B cell (primary cell): ENCODE data around the gene TAF11L4. TPM values are rescaled to one million over a fixed set of nuclear protein-coding genes. Genes with fewer than 3 reads are reported as not detected.
"Not testable (repeated sequence)": the region's sequence is repeated elsewhere in the genome, so short reads cannot be mapped to it uniquely, and the experiment has no call there.

Experiments
- ATAC-seq: fragments of 200-7000 bp; cut with Tn5 transposase; one replicate; pipeline ENCODE4 v1.10.0; 2021; ENCODE audit warnings: low read depth, mild to moderate bottlenecking, moderate number of reproducible peaks, moderate library complexity
- CTCF ChIA-PET: fragments of 350-600 bp; sonication (Branson Sonifier 250); formaldehyde crosslinking; loops from one replicate; lab custom pipeline; 2021; ENCODE audit warnings: antibody characterized with exemption, inconsistent platforms; lab: Charles Lee
- POLR2A ChIA-PET: fragments of 350-600 bp; sonication (Branson Sonifier 250); formaldehyde crosslinking; loops from one replicate; lab custom pipeline; 2021; ENCODE audit warnings: antibody characterized with exemption; lab: Charles Lee
- DNase-seq: peaks from one replicate; pipeline ENCODE4 v3.0.0; 2013
- H2AFZ ChIP-seq: 2 replicates; pipeline ENCODE4 v1.6.1; 2012; ENCODE audit warnings: mild to moderate bottlenecking, low read depth, low read length; ENCODE audit not compliant: insufficient read depth, poor library complexity, severe bottlenecking
- H3K27ac ChIP-seq, 2 donors: 1 replicate in 1 of 2; 2 replicates in 1 of 2; pipeline ENCODE4 v1.5.1; 2012 to 2013; ENCODE audit warnings: low read length in 2 of 2, mild to moderate bottlenecking in 2 of 2, moderate library complexity in 1 of 2
- H3K27me3 ChIP-seq, 4 experiments: fragments of 200-600 bp in 1 of 4; sonication (generic) in 1 of 4; replicated peaks in 1 of 4; 1 replicate in 2 of 4; 2 replicates in 2 of 4; pipeline versions ENCODE4 v1.6.1 to v1.7.0; 2013 to 2016; ENCODE audit warnings: low read length in 3 of 4, mild to moderate bottlenecking in 2 of 4, mixed read lengths in 1 of 4, moderate library complexity in 1 of 4; ENCODE audit not compliant: insufficient read depth in 4 of 4, control insufficient read depth in 3 of 4; ENCODE audit errors: control extremely low read depth in 1 of 4
- H3K36me3 ChIP-seq, 2 experiments: replicated peaks in 1 of 2; 1 replicate in 1 of 2; 2 replicates in 1 of 2; pipeline versions ENCODE4 v1.6.1 to v1.7.1; 2013; ENCODE audit warnings: low read length in 1 of 2; ENCODE audit not compliant: insufficient read depth in 2 of 2, control insufficient read depth in 1 of 2; ENCODE audit errors: control extremely low read depth in 1 of 2, extremely low read depth in 1 of 2
- H3K4me1 ChIP-seq, 2 donors: fragments of 200-600 bp in 1 of 2; sonication (generic) in 1 of 2; 1 replicate in 1 of 2; 2 replicates in 1 of 2; pipeline versions ENCODE4 v1.5.1 to v1.6.1; 2013 to 2017; ENCODE audit warnings: low read length in 2 of 2; ENCODE audit not compliant: control insufficient read depth in 2 of 2, insufficient read depth in 2 of 2
- H3K4me2 ChIP-seq: replicated peaks from 2 replicates; pipeline ENCODE3; 2012; ENCODE audit warnings: mild to moderate bottlenecking, low read depth, low read length; ENCODE audit not compliant: poor library complexity, severe bottlenecking
- H3K4me3 ChIP-seq, 5 experiments: fragments of 200-600 bp in 1 of 5; sonication (generic) in 1 of 5; 1 replicate in 3 of 5; 2 replicates in 2 of 5; pipeline versions ENCODE4 v1.5.1 to v1.7.0; 2011 to 2016; ENCODE audit warnings: low read length in 4 of 5, mild to moderate bottlenecking in 4 of 5, low read depth in 2 of 5, control low read depth in 1 of 5, moderate library complexity in 1 of 5; ENCODE audit not compliant: insufficient read depth in 1 of 5; ENCODE audit errors: control extremely low read depth in 1 of 5, extremely low read depth in 1 of 5
- H3K79me2 ChIP-seq: fragments of 200-600 bp; sonication (generic); one replicate; pipeline ENCODE4 v1.6.0; 2016; ENCODE audit warnings: low read length; ENCODE audit not compliant: control insufficient read depth, insufficient read depth
- H3K9ac ChIP-seq: fragments of 200-600 bp; sonication (generic); 2 replicates; pipeline ENCODE4 v1.6.1; 2017; ENCODE audit warnings: mild to moderate bottlenecking, low read length, moderate library complexity
- H3K9me3 ChIP-seq, 3 donors: one replicate each; pipeline versions ENCODE4 v1.6.1 to v1.7.1; 2013; ENCODE audit warnings: low read length in 2 of 3; ENCODE audit not compliant: control insufficient read depth in 2 of 3, insufficient read depth in 1 of 3; ENCODE audit errors: control extremely low read depth in 1 of 3
- H4K20me1 ChIP-seq: 2 replicates; pipeline ENCODE4 v1.6.0; 2012; ENCODE audit warnings: mild to moderate bottlenecking, low read length; ENCODE audit not compliant: insufficient read depth, control insufficient read depth, poor library complexity, severe bottlenecking
- H3K27ac Mint-ChIP-seq: one replicate; pipeline ENCODE4 v1.8.0; 2021; ENCODE audit warnings: mixed read lengths
- H3K27me3 Mint-ChIP-seq: one replicate; pipeline ENCODE4 v1.8.0; 2021; ENCODE audit warnings: mixed read lengths
- H3K4me1 Mint-ChIP-seq: one replicate; pipeline ENCODE4 v1.8.0; 2021; ENCODE audit warnings: mixed read lengths
- H3K4me3 Mint-ChIP-seq: one replicate; pipeline ENCODE4 v1.8.0; 2021; ENCODE audit warnings: mixed read lengths
- H3K9me3 Mint-ChIP-seq: one replicate; pipeline ENCODE4 v1.8.0; 2022; ENCODE audit warnings: mixed read lengths; ENCODE audit not compliant: insufficient read depth
- CTCF ChIP-seq: fragments of 200-600 bp; IDR thresholded peaks from one replicate; pipeline ENCODE4 v1.8.0; 2022; ENCODE audit warnings: antibody characterized with exemption, mild to moderate bottlenecking
- EZH2 ChIP-seq: IDR thresholded peaks from 2 replicates; pipeline ENCODE4 v1.6.1; 2012; ENCODE audit warnings: borderline replicate concordance, low read depth, mild to moderate bottlenecking, moderate library complexity, low read length; ENCODE audit not compliant: insufficient read depth, poor library complexity, severe bottlenecking
- WGBS: methylation state at CpG from one replicate; pipeline ENCODE4 v1.1.5; 2013; ENCODE audit warnings: missing lambda C conversion rate; ENCODE audit not compliant: insufficient coverage; 5-methylcytosine and 5-hydroxymethylcytosine counted together
- intact Hi-C: fragments of 100-400 bp; cut with micrococcal nuclease; formaldehyde crosslinking; loops from one replicate; pipeline ENCODE4 v1.10.0; 2022
- polyA plus RNA-seq: library from polyadenylated mRNA; depleted of rRNA; stranded (reverse); fragments of >200 nt; gene quantifications from 2 replicates; pipeline ENCODE4 v1.2.3, GENCODE V29; 2012
- total RNA-seq, 2 donors: library from RNA; stranded (reverse); fragments of 120-200 nt in 1 of 2; gene quantifications; 1 replicate in 1 of 2; 2 replicates in 1 of 2; pipeline versions ENCODE4 v1.2.3 to v1.2.4, GENCODE V29; 2013 to 2022

Gene TAF11L4
- total and polyA plus RNA-seq, 2 donors (not counting 1 experiment from before 2014, with no cell fraction given): not detected

- WGBS: no CpG with 5 or more reads among the region's 4 CpGs
- POLR2A ChIA-PET: no interaction called here
Measured at GRCh38 chr5:17481378-17481777, 40.2 kb upstream of the TAF11L4 start.

GRCh38 chr5:17482790-17483189, 38.8 kb upstream of the TAF11L4 start:
- H3K27me3 Mint-ChIP-seq: no peaks in the 10 kb centered on the region
- H3K9me3 Mint-ChIP-seq: no peaks in the 10 kb centered on the region
- WGBS: no CpG with 5 or more reads among the region's 2 CpGs
- Histone ChIP-seq H2AFZ (no peak overlapping the region), H3K9me3 (no peaks in the 10 kb centered on the region), H3K79me2 (no peaks in the 10 kb centered on the region), H3K36me3 (no peaks in the 10 kb centered on the region), H4K20me1 (no peaks in the 10 kb centered on the region), H3K27me3 (no peaks in the 10 kb centered on the region), H3K4me3 (no peak overlapping the region), H3K4me2 (no peak overlapping the region), H3K4me1 (no peaks in the 10 kb centered on the region), H3K27ac (no peak overlapping the region), H3K9ac (no peak overlapping the region)
- intact Hi-C loops: no loop called here
- TF ChIP-seq EZH2 (no peak), CTCF (no peak)
- CTCF ChIA-PET: no interaction called here
- no peak for ATAC-seq
- peaks cover 5% of the 10 kb centered on the region for H3K4me1 Mint-ChIP-seq
- H3K4me3 Mint-ChIP-seq: no peak overlapping the region
- POLR2A ChIA-PET: no interaction called here
- no peak for DNase-seq
- H3K27ac Mint-ChIP-seq: no peak overlapping the region

More at GRCh38 chr5:17481378-17481777, 40.2 kb upstream of the TAF11L4 start:
- H3K9me3 ChIP-seq: no peaks in the 10 kb centered on the region
- H3K79me2 ChIP-seq: no peaks in the 10 kb centered on the region
- Mint-ChIP-seq H3K27me3 (no peaks in the 10 kb centered on the region), H3K27ac (no peak overlapping the region), H3K4me3 (no peak overlapping the region), H3K9me3 (no peaks in the 10 kb centered on the region), H3K4me1 (peaks cover 13% of the 10 kb centered on the region)
- intact Hi-C loops: no loop called here
- H3K4me1 ChIP-seq: no peaks in the 10 kb centered on the region
- no peaks in the 10 kb centered on the region for H4K20me1 ChIP-seq
- no peak for DNase-seq
- H3K27me3 ChIP-seq: no peaks in the 10 kb centered on the region
- CTCF ChIA-PET: no interaction called here
- TF ChIP-seq EZH2 (no peak), CTCF (no peak)
- no peak for ATAC-seq
- H3K4me3 ChIP-seq: no peak overlapping the region
- no peak overlapping the region for H3K27ac ChIP-seq
- no peak overlapping the region for H3K4me2 ChIP-seq
- no peak overlapping the region for H2AFZ ChIP-seq
- no peaks in the 10 kb centered on the region for H3K36me3 ChIP-seq
- H3K9ac ChIP-seq: no peak overlapping the region

GRCh38 chr5:17486464-17487173, 35.0 kb upstream of the TAF11L4 start:
- H3K9me3 ChIP-seq, H3K9ac ChIP-seq, H3K4me3 Mint-ChIP-seq, DNase-seq, H3K27me3 Mint-ChIP-seq, H3K79me2 ChIP-seq, POLR2A ChIA-PET, H3K4me1 ChIP-seq, H2AFZ ChIP-seq, H3K27ac ChIP-seq, H3K9me3 Mint-ChIP-seq, H3K36me3 ChIP-seq, H3K27me3 ChIP-seq, H4K20me1 ChIP-seq, CTCF ChIA-PET, H3K4me2 ChIP-seq, H3K4me3 ChIP-seq, ATAC-seq, H3K27ac Mint-ChIP-seq, H3K4me1 Mint-ChIP-seq, intact Hi-C loops: not testable (repeated sequence)
- 100% methylated on average over 4 of the region's 10 CpGs for WGBS
